ENCODE measurements around the gene PTK6.

DNA sequence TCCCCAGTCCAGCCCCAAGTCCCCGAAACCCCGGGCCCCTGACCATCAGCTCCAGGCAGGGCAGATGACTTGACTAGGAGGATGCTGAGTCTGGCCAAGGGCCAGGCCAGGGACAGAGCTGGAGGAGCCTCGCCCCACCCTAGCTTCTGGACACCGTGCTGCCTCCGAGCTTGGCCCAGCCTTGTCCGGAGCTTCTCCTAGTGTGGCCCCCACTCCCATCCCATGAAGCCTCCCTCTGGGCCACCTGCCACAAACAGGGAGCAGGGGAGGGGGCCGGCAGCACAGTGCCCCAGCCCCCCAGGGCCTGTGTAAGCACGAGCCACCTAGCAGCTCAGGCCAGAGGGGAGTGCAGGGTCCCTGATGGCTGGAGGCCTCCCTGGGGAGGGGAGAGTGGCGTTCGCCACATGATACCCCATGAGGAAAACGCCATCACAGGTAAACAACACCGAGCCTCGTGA lies 43.6 kb downstream of the PTK6 start:
- TF ChIP-seq, protein P1, sequence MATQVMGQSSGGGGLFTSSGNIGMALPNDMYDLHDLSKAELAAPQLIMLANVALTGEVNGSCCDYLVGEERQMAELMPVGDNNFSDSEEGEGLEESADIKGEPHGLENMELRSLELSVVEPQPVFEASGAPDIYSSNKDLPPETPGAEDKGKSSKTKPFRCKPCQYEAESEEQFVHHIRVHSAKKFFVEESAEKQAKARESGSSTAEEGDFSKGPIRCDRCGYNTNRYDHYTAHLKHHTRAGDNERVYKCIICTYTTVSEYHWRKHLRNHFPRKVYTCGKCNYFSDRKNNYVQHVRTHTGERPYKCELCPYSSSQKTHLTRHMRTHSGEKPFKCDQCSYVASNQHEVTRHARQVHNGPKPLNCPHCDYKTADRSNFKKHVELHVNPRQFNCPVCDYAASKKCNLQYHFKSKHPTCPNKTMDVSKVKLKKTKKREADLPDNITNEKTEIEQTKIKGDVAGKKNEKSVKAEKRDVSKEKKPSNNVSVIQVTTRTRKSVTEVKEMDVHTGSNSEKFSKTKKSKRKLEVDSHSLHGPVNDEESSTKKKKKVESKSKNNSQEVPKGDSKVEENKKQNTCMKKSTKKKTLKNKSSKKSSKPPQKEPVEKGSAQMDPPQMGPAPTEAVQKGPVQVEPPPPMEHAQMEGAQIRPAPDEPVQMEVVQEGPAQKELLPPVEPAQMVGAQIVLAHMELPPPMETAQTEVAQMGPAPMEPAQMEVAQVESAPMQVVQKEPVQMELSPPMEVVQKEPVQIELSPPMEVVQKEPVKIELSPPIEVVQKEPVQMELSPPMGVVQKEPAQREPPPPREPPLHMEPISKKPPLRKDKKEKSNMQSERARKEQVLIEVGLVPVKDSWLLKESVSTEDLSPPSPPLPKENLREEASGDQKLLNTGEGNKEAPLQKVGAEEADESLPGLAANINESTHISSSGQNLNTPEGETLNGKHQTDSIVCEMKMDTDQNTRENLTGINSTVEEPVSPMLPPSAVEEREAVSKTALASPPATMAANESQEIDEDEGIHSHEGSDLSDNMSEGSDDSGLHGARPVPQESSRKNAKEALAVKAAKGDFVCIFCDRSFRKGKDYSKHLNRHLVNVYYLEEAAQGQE (IDR thresholded peaks at IDR 0.05; ENCODE audit: insufficient replicate concordance, low read depth) = no peak
- TF ChIP-seq CTCF (IDR thresholded peaks at IDR 0.05; ENCODE audit: insufficient read depth, low read length) (no peak), POLR2AphosphoS5 (IDR thresholded peaks at IDR 0.05; ENCODE audit: low read depth) (no peak), GABPA (IDR thresholded peaks at IDR 0.05; ENCODE audit: low read depth) (no peak), SPI1 (IDR thresholded peaks at IDR 0.05; ENCODE audit: borderline replicate concordance, low read depth) (no peak)
